ENCODE data around the gene CELSR1.
"Not testable (repeated sequence)": the region's sequence is repeated elsewhere in the genome, so short reads cannot be mapped to it uniquely, and the experiment has no call there.

The CELSR1 gene

GRCh38 chr22:46415776-46416519 is 121.5 kb downstream of the CELSR1 start:
- DNase-seq = no peak

- no peak for DNase-seq
Measured at GRCh38 chr22:46414704-46415103, 122.7 kb downstream of the CELSR1 start.

GRCh38 chr22:46413725-46414379 is 123.6 kb downstream of the CELSR1 start:
- DNase-seq = no peak

GRCh38 chr22:46411347-46411746 is 126.1 kb downstream of the CELSR1 start:
- no peak for DNase-seq

- DNase-seq = no peak
Measured at GRCh38 chr22:46410291-46410808, 127.1 kb downstream of the CELSR1 start.

- DNase-seq = no peak
Measured at GRCh38 chr22:46409631-46410210, 127.7 kb downstream of the CELSR1 start.

GRCh38 chr22:46408568-46409506 is 128.6 kb downstream of the CELSR1 start:
- no peak for DNase-seq

- DNase-seq = no peak
Measured at GRCh38 chr22:46407748-46408147, 129.7 kb downstream of the CELSR1 start.

- DNase-seq = no peak
Measured at GRCh38 chr22:46406791-46407190, 130.6 kb downstream of the CELSR1 start.

- no peak for DNase-seq
Measured at GRCh38 chr22:46406349-46406748, 131.1 kb downstream of the CELSR1 start.

- DNase-seq = no peak
Measured at GRCh38 chr22:46405901-46406300, 131.5 kb downstream of the CELSR1 start.

GRCh38 chr22:46403880-46404279 is 133.5 kb downstream of the CELSR1 start:
- not testable (repeated sequence) for DNase-seq

- no peak for DNase-seq
Measured at GRCh38 chr22:46402505-46402904, 134.9 kb downstream of the CELSR1 start.

GRCh38 chr22:46401370-46401769 is 136.1 kb downstream of the CELSR1 start:
- no peak for DNase-seq

- DNase-seq = no peak
Measured at GRCh38 chr22:46399251-46400024, 138.0 kb downstream of the CELSR1 start.

GRCh38 chr22:46397951-46398350 is 139.5 kb downstream of the CELSR1 start:
- DNase-seq = no peak

GRCh38 chr22:46397514-46397913 is 139.9 kb downstream of the CELSR1 start:
- no peak for DNase-seq

GRCh38 chr22:46397049-46397448 is 140.4 kb downstream of the CELSR1 start:
- DNase-seq = not testable (repeated sequence)

- DNase-seq = no peak
Measured at GRCh38 chr22:46395145-46395544, 142.3 kb downstream of the CELSR1 start.

- DNase-seq = no peak
Measured at GRCh38 chr22:46394622-46395021, 142.8 kb downstream of the CELSR1 start.

GRCh38 chr22:46393873-46394272 is 143.5 kb downstream of the CELSR1 start:
- no peak for DNase-seq

Measured in KG1 (cell line).